Endothelial cell of umbilical vein (primary cell): ENCODE data around the gene NT5M. TPM values are rescaled to one million over a fixed set of nuclear protein-coding genes. Genes with fewer than 3 reads are reported as not detected.

Experiments used
- BruUV-seq: library from RNA; stranded (reverse); fragments of 400-500 nt; replicated peaks from 2 replicates; lab custom pipeline; 2021; lab: Mats Ljungman, UMichigan
- CTCF ChIA-PET: fragments of 300-600, 350-600 bp; sonication (Branson Sonifier 250); formaldehyde crosslinking; loops from one replicate; lab custom pipeline; 2021; ENCODE audit warnings: antibody characterized with exemption, inconsistent platforms; lab: Charles Lee
- POLR2A ChIA-PET: fragments of 300-600, 350-600 bp; sonication (Branson Sonifier 250); formaldehyde crosslinking; loops from one replicate; lab custom pipeline; 2021; ENCODE audit warnings: antibody characterized with exemption, inconsistent platforms; lab: Charles Lee
- DNase-seq: peaks from one replicate; pipeline ENCODE4 v3.0.0-alpha.2; 2011; ENCODE audit warnings: low read depth, low spot score
- FAIRE-seq: peaks from 2 replicates; lab custom pipeline; 2011; peaks lifted over from hg19 to GRCh38; lab: Jason Lieb, UNC
- H2AFZ ChIP-seq: 2 replicates; pipeline ENCODE4 v1.6.0; 2012; ENCODE audit warnings: low read depth, low read length, control low read depth, inconsistent platforms
- H3K27ac ChIP-seq: 2 replicates; pipeline ENCODE4 v1.5.1; 2011; ENCODE audit warnings: low read depth, mild to moderate bottlenecking, control low read depth, low read length, moderate library complexity; ENCODE audit not compliant: insufficient read depth
- H3K27me3 ChIP-seq, 2 experiments: 2 replicates each; pipeline versions ENCODE4 v1.6.0 to v1.6.1; 2011; ENCODE audit warnings: low read length in 2 of 2, mixed read lengths in 1 of 2; ENCODE audit not compliant: control insufficient read depth in 2 of 2, insufficient read depth in 2 of 2
- H3K36me3 ChIP-seq, 2 experiments: 2 replicates in 1 of 2; 3 replicates in 1 of 2; pipeline ENCODE4 v1.5.1; 2011; ENCODE audit warnings: low read length in 2 of 2, mild to moderate bottlenecking in 1 of 2, moderate library complexity in 1 of 2; ENCODE audit not compliant: control insufficient read depth in 2 of 2, insufficient read depth in 2 of 2; ENCODE audit errors: extremely low read depth in 1 of 2
- H3K4me1 ChIP-seq: 3 replicates; pipeline ENCODE4 v1.5.1; 2011; ENCODE audit warnings: mild to moderate bottlenecking, low read length; ENCODE audit not compliant: control insufficient read depth, insufficient read depth; ENCODE audit errors: extremely low read depth
- H3K4me2 ChIP-seq: 2 replicates; pipeline ENCODE4 v1.6.1; 2011; ENCODE audit warnings: low read length, control low read depth, mixed read lengths; ENCODE audit not compliant: insufficient read depth
- H3K4me3 ChIP-seq, 3 experiments: fragments of 200-600 bp in 1 of 3; sonication (generic), shearing (Covaris generic) in 1 of 3; replicated peaks in 1 of 3; 2 replicates each; pipeline ENCODE4 v1.5.1; 2011 to 2016; ENCODE audit warnings: control low read depth in 3 of 3, low read length in 3 of 3, mild to moderate bottlenecking in 2 of 3, inconsistent platforms in 1 of 3, low read depth in 1 of 3, moderate library complexity in 1 of 3; ENCODE audit not compliant: insufficient read depth in 1 of 3
- H3K79me2 ChIP-seq: 2 replicates; pipeline ENCODE4 v1.6.0; 2012; ENCODE audit warnings: low read length, inconsistent platforms; ENCODE audit not compliant: control insufficient read depth, insufficient read depth
- H3K9ac ChIP-seq: replicated peaks from 2 replicates; pipeline ENCODE3; 2011; ENCODE audit warnings: low read length, control low read depth; ENCODE audit not compliant: insufficient read depth; ENCODE audit errors: extremely low read depth
- H3K9me1 ChIP-seq: replicated peaks from 3 replicates; pipeline ENCODE4 v1.6.0; 2011; ENCODE audit warnings: mild to moderate bottlenecking, low read length; ENCODE audit not compliant: control insufficient read depth, insufficient read depth; ENCODE audit errors: extremely low read depth
- H3K9me3 ChIP-seq: replicated peaks from 2 replicates; pipeline ENCODE4 v1.5.1; 2012; ENCODE audit warnings: low read length, inconsistent platforms; ENCODE audit not compliant: control insufficient read depth, insufficient read depth
- H4K20me1 ChIP-seq: replicated peaks from 2 replicates; pipeline ENCODE3; 2011; ENCODE audit warnings: mild to moderate bottlenecking, low read length; ENCODE audit not compliant: control insufficient read depth, insufficient read depth; ENCODE audit errors: extremely low read depth
- EZH2 ChIP-seq: IDR thresholded peaks from 2 replicates; pipeline ENCODE4 v1.6.1; 2012; ENCODE audit warnings: borderline replicate concordance, low read depth, mild to moderate bottlenecking, moderate library complexity, low read length, inconsistent platforms; ENCODE audit not compliant: severe bottlenecking
- FOS ChIP-seq: IDR thresholded peaks from 2 replicates; pipeline ENCODE4 v1.6.1; 2011; ENCODE audit warnings: mild to moderate bottlenecking, low read length, moderate library complexity, borderline replicate concordance; ENCODE audit not compliant: insufficient read depth
- GATA2 ChIP-seq: IDR thresholded peaks from 2 replicates; pipeline ENCODE4 v1.7.0; 2011; ENCODE audit warnings: low read depth, mild to moderate bottlenecking, moderate library complexity, mixed read lengths, low read length; ENCODE audit not compliant: insufficient read length, insufficient read depth
- JUN ChIP-seq: IDR thresholded peaks from 2 replicates; pipeline ENCODE4 v1.6.1; 2011; ENCODE audit warnings: borderline replicate concordance, low read depth; ENCODE audit not compliant: insufficient read length, insufficient read depth
- MAX ChIP-seq: IDR thresholded peaks from 2 replicates; pipeline ENCODE4 v1.6.1; 2011; ENCODE audit not compliant: insufficient read depth, insufficient read length
- MYC ChIP-seq: IDR thresholded peaks from one replicate; pipeline ENCODE4 v1.6.1; 2011; ENCODE audit warnings: mild to moderate bottlenecking, low read depth, low read length
- POLR2A ChIP-seq: IDR thresholded peaks from 2 replicates; pipeline ENCODE4 v1.6.1; 2012; ENCODE audit warnings: low read depth, mild to moderate bottlenecking, control low read depth, low read length
- POLR2AphosphoS5 ChIP-seq: IDR thresholded peaks from 2 replicates; pipeline ENCODE4 v1.6.1; 2012; ENCODE audit warnings: low read depth, mild to moderate bottlenecking, control low read depth, low read length, moderate library complexity; ENCODE audit not compliant: insufficient read depth
- dilution Hi-C: fragments of 300-500 bp; cut with MboI; formaldehyde crosslinking; loops from one replicate; pipeline ENCODE4 v1.15.0; 2019; ENCODE audit warnings: low sequenced_read_pairs; ENCODE audit not compliant: extremely low pct_ligation_motif_present
- intact Hi-C: fragments of 100-400 bp; cut with micrococcal nuclease; formaldehyde crosslinking; loops from one replicate; pipeline ENCODE4 v1.10.0; 2022
- polyA plus RNA-seq, 4 experiments: library from polyadenylated mRNA; depleted of rRNA in 3 of 4; stranded (reverse) in 3 of 4; unstranded in 1 of 4; fragments of >200 nt; gene quantifications; 2 replicates each; pipeline versions ENCODE4 v1.2.1 to v1.2.3, GENCODE V29; 2011 to 2012; ENCODE audit warnings: missing spikeins in 1 of 4
- total RNA-seq: library from RNA; stranded (reverse); gene quantifications from 2 replicates; pipeline ENCODE4 v1.2.3, GENCODE V29; 2021
- TF ChIP-seq, protein P1 (sequence below), 2 donors: IDR thresholded peaks; 1 replicate in 1 of 2; 2 replicates in 1 of 2; pipeline ENCODE4 v1.5.1; 2011; ENCODE audit warnings: low read length in 2 of 2, mild to moderate bottlenecking in 2 of 2, moderate library complexity in 2 of 2, control low read depth in 1 of 2, inconsistent platforms in 1 of 2, low read depth in 1 of 2; ENCODE audit not compliant: insufficient read depth in 1 of 2; ENCODE audit errors: extremely low read depth in 1 of 2

Gene NT5M
- total and polyA plus RNA-seq, 2 donors (not counting 3 experiments of a cell fraction or from before 2014, with no cell fraction given), result 0.91 to 3.0 TPM

DNA sequence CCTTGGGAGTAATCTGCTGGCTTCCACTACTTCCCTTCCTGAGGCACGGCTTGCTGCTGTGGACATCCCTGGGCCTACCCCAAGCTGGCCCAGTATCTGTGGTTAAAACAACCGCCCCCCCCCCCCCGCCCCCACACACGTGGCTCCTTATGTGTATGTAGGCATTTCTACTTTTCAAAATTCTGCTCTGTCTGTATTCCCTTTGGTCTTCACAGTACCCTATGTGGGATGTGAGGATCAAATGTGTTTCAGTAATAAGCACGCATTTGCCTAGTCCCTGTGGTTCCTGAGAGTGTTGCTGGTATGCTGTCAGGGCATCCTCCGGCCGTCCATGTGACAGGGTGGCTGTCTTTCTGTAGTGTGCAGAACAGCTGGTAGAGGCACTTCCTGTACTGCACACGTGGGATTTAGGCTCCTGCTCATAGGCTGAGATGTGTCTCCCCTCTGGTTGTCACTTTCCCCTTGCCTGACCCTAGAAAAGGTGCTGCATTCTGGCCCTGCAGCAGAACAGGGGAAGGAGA is 2.2 kb downstream of the NT5M start:
- Histone ChIP-seq H2AFZ (no peak overlapping the region), H3K4me1 (peaks cover 10% of the 10 kb centered on the region), H3K9me1 (no peaks in the 10 kb centered on the region), H3K4me2 (no peak overlapping the region), H3K27me3 (no peaks in the 10 kb centered on the region), H3K9me3 (no peaks in the 10 kb centered on the region), H3K9ac (no peak overlapping the region), H3K36me3 (no peaks in the 10 kb centered on the region), H4K20me1 (no peaks in the 10 kb centered on the region), H3K4me3 (no peak overlapping the region), H3K27ac (no peak overlapping the region), H3K79me2 (no peaks in the 10 kb centered on the region)
- intact Hi-C loops (loop anchor here (10.0 kb wide), 1 partner anchor 451 kb away; no protein-coding TSS in a partner anchor), dilution Hi-C loops (no loop called here)
- DNase-seq, result no peak
- no TSS peak for BruUV-seq
- TF ChIP-seq FOS, result no peak
- TF ChIP-seq MYC, result no peak
- TF ChIP-seq, protein P1, sequence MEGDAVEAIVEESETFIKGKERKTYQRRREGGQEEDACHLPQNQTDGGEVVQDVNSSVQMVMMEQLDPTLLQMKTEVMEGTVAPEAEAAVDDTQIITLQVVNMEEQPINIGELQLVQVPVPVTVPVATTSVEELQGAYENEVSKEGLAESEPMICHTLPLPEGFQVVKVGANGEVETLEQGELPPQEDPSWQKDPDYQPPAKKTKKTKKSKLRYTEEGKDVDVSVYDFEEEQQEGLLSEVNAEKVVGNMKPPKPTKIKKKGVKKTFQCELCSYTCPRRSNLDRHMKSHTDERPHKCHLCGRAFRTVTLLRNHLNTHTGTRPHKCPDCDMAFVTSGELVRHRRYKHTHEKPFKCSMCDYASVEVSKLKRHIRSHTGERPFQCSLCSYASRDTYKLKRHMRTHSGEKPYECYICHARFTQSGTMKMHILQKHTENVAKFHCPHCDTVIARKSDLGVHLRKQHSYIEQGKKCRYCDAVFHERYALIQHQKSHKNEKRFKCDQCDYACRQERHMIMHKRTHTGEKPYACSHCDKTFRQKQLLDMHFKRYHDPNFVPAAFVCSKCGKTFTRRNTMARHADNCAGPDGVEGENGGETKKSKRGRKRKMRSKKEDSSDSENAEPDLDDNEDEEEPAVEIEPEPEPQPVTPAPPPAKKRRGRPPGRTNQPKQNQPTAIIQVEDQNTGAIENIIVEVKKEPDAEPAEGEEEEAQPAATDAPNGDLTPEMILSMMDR (IDR thresholded peaks at IDR 0.05; ENCODE audit: extremely low read depth in 1 of 2, insufficient read depth in 1 of 2, low read depth in 1 of 2, low read length in 2 of 2), result no peak
- no peak for TF ChIP-seq POLR2AphosphoS5
- TF ChIP-seq POLR2A, result no peak
- TF ChIP-seq JUN, result no peak
- no peak for TF ChIP-seq EZH2
- no peak for TF ChIP-seq MAX
- no peak for TF ChIP-seq GATA2
- FAIRE-seq, result no peak
- ChIA-PET CTCF (no interaction called here), POLR2A (no interaction called here)
